Measurements from ENCODE around the gene KCNK10.

Gene KCNK10

GRCh38 chr14:88163731-88164255 is 159.3 kb downstream of the KCNK10 start:
- H3K9me3 ChIP-seq (ENCODE audit: control extremely low read depth in 1 of 5, control insufficient read depth in 4 of 5, insufficient read depth in 2 of 5, low read depth in 1 of 5, low read length in 4 of 5), result no peaks in the 10 kb centered on the region
- no peak overlapping the region for H3K4me3 ChIP-seq (ENCODE audit: control insufficient read depth in 1 of 7, extremely low read depth in 1 of 7, insufficient read depth in 4 of 7, low read depth in 2 of 7, low read length in 6 of 7)
- no peak overlapping the region for H3K27ac ChIP-seq (ENCODE audit: insufficient read depth in 1 of 2, low read depth in 1 of 2, low read length in 2 of 2, poor library complexity in 1 of 2, severe bottlenecking in 2 of 2)
- H3K27me3 ChIP-seq (replicated peaks in 2 of 5; ENCODE audit: control insufficient read depth in 4 of 5, insufficient read depth in 5 of 5, low read length in 4 of 5), result peaks cover 0 to 3% (median 2%) of the 10 kb centered on the region in 5 experiments
- WGBS (ENCODE audit: insufficient coverage), result 100% methylated on average over 3 of the region's 4 CpGs
- no peak for DNase-seq
- no peaks in the 10 kb centered on the region for H3K36me3 ChIP-seq (ENCODE audit: control insufficient read depth in 4 of 4, insufficient read depth in 4 of 4, low read length in 3 of 4)
- ChIA-PET CTCF (interaction anchor here (1.1 to 3.4 kb wide), 2 partner anchors 218 to 219 kb away, joined by 3 to 9 read pairs; no protein-coding TSS in a partner anchor), POLR2A (no interaction called here)
- H3K4me1 ChIP-seq (ENCODE audit: control extremely low read depth in 1 of 4, control insufficient read depth in 4 of 4, insufficient read depth in 4 of 4, low read length in 3 of 4), result no peaks in the 10 kb centered on the region

- H3K4me3 ChIP-seq (ENCODE audit: control insufficient read depth in 1 of 7, extremely low read depth in 1 of 7, insufficient read depth in 4 of 7, low read depth in 2 of 7, low read length in 6 of 7), result no peak overlapping the region
- no CpG with 5 or more reads among the region's 1 CpG for WGBS (ENCODE audit: insufficient coverage)
- H3K9me3 ChIP-seq (ENCODE audit: control extremely low read depth in 1 of 5, control insufficient read depth in 4 of 5, insufficient read depth in 2 of 5, low read depth in 1 of 5, low read length in 4 of 5), result no peaks in the 10 kb centered on the region
- CTCF ChIA-PET, result no interaction called here
- peaks cover 0 to 5% (median 2%) of the 10 kb centered on the region in 5 experiments for H3K27me3 ChIP-seq (replicated peaks in 2 of 5; ENCODE audit: control insufficient read depth in 4 of 5, insufficient read depth in 5 of 5, low read length in 4 of 5)
- H3K36me3 ChIP-seq (ENCODE audit: control insufficient read depth in 4 of 4, insufficient read depth in 4 of 4, low read length in 3 of 4), result no peaks in the 10 kb centered on the region
- H3K27ac ChIP-seq (ENCODE audit: insufficient read depth in 1 of 2, low read depth in 1 of 2, low read length in 2 of 2, poor library complexity in 1 of 2, severe bottlenecking in 2 of 2), result no peak overlapping the region
- DNase-seq, result no peak
- H3K4me1 ChIP-seq (ENCODE audit: control extremely low read depth in 1 of 4, control insufficient read depth in 4 of 4, insufficient read depth in 4 of 4, low read length in 3 of 4), result no peaks in the 10 kb centered on the region
- POLR2A ChIA-PET, result interaction anchor here (0.5 kb wide), 1 partner anchor 144 kb away, joined by 4 read pairs; no protein-coding TSS in a partner anchor
These were observed 166.9 kb downstream of the KCNK10 start for GRCh38 chr14:88156127-88156526.

GRCh38 chr14:88154926-88155325 is 168.1 kb downstream of the KCNK10 start:
- no peaks in the 10 kb centered on the region for H3K4me1 ChIP-seq (ENCODE audit: control extremely low read depth in 1 of 4, control insufficient read depth in 4 of 4, insufficient read depth in 4 of 4, low read length in 3 of 4)
- ChIA-PET POLR2A (no interaction called here), CTCF (no interaction called here)
- H3K27me3 ChIP-seq (replicated peaks in 2 of 5; ENCODE audit: control insufficient read depth in 4 of 5, insufficient read depth in 5 of 5, low read length in 4 of 5), result peaks cover 0 to 5% (median 0%) of the 10 kb centered on the region in 5 experiments
- peak in 1 of 3 donors; percentile 5 for DNase-seq
- no peak overlapping the region for H3K4me3 ChIP-seq (ENCODE audit: control insufficient read depth in 1 of 7, extremely low read depth in 1 of 7, insufficient read depth in 4 of 7, low read depth in 2 of 7, low read length in 6 of 7)
- no peak overlapping the region for H3K27ac ChIP-seq (ENCODE audit: insufficient read depth in 1 of 2, low read depth in 1 of 2, low read length in 2 of 2, poor library complexity in 1 of 2, severe bottlenecking in 2 of 2)
- H3K36me3 ChIP-seq (ENCODE audit: control insufficient read depth in 4 of 4, insufficient read depth in 4 of 4, low read length in 3 of 4), result no peaks in the 10 kb centered on the region
- H3K9me3 ChIP-seq (ENCODE audit: control extremely low read depth in 1 of 5, control insufficient read depth in 4 of 5, insufficient read depth in 2 of 5, low read depth in 1 of 5, low read length in 4 of 5), result no peaks in the 10 kb centered on the region
- 100% methylated on average over 2 of the region's 6 CpGs for WGBS (ENCODE audit: insufficient coverage)

GRCh38 chr14:88154321-88154720 is 168.7 kb downstream of the KCNK10 start:
- H3K27ac ChIP-seq (ENCODE audit: insufficient read depth in 1 of 2, low read depth in 1 of 2, low read length in 2 of 2, poor library complexity in 1 of 2, severe bottlenecking in 2 of 2), result no peak overlapping the region
- ChIA-PET CTCF (no interaction called here), POLR2A (no interaction called here)
- no peaks in the 10 kb centered on the region for H3K36me3 ChIP-seq (ENCODE audit: control insufficient read depth in 4 of 4, insufficient read depth in 4 of 4, low read length in 3 of 4)
- no peak for DNase-seq
- no peak overlapping the region for H3K4me3 ChIP-seq (ENCODE audit: control insufficient read depth in 1 of 7, extremely low read depth in 1 of 7, insufficient read depth in 4 of 7, low read depth in 2 of 7, low read length in 6 of 7)
- peaks cover 0 to 5% (median 0%) of the 10 kb centered on the region in 5 experiments for H3K27me3 ChIP-seq (replicated peaks in 2 of 5; ENCODE audit: control insufficient read depth in 4 of 5, insufficient read depth in 5 of 5, low read length in 4 of 5)
- H3K9me3 ChIP-seq (ENCODE audit: control extremely low read depth in 1 of 5, control insufficient read depth in 4 of 5, insufficient read depth in 2 of 5, low read depth in 1 of 5, low read length in 4 of 5), result peaks cover 0 to 2% (median 0%) of the 10 kb centered on the region in 5 experiments
- 92% methylated on average over 4 of the region's 4 CpGs for WGBS (ENCODE audit: insufficient coverage)
- no peaks in the 10 kb centered on the region for H3K4me1 ChIP-seq (ENCODE audit: control extremely low read depth in 1 of 4, control insufficient read depth in 4 of 4, insufficient read depth in 4 of 4, low read length in 3 of 4)

- Histone ChIP-seq H3K27ac (ENCODE audit: insufficient read depth in 1 of 2, low read depth in 1 of 2, low read length in 2 of 2, poor library complexity in 1 of 2, severe bottlenecking in 2 of 2) (no peak overlapping the region), H3K36me3 (ENCODE audit: control insufficient read depth in 4 of 4, insufficient read depth in 4 of 4, low read length in 3 of 4) (no peaks in the 10 kb centered on the region), H3K9me3 (ENCODE audit: control extremely low read depth in 1 of 5, control insufficient read depth in 4 of 5, insufficient read depth in 2 of 5, low read depth in 1 of 5, low read length in 4 of 5) (peaks cover 0 to 2% (median 0%) of the 10 kb centered on the region in 5 experiments), H3K4me3 (ENCODE audit: control insufficient read depth in 1 of 7, extremely low read depth in 1 of 7, insufficient read depth in 4 of 7, low read depth in 2 of 7, low read length in 6 of 7) (no peak overlapping the region), H3K4me1 (ENCODE audit: control extremely low read depth in 1 of 4, control insufficient read depth in 4 of 4, insufficient read depth in 4 of 4, low read length in 3 of 4) (no peaks in the 10 kb centered on the region), H3K27me3 (replicated peaks in 2 of 5; ENCODE audit: control insufficient read depth in 4 of 5, insufficient read depth in 5 of 5, low read length in 4 of 5) (no peaks in the 10 kb centered on the region)
- WGBS (ENCODE audit: insufficient coverage), result 97% methylated on average over 7 of the region's 8 CpGs
- ChIA-PET CTCF (interaction anchor here (1.1 to 1.3 kb wide), 2 partner anchors 12 to 22 kb away, joined by 3 read pairs; no protein-coding TSS in a partner anchor), POLR2A (no interaction called here)
- DNase-seq, result no peak
These were observed 176.0 kb downstream of the KCNK10 start for GRCh38 chr14:88146881-88147649.

- no peak for DNase-seq
- 83% methylated on average over 1 of the region's 2 CpGs for WGBS (ENCODE audit: insufficient coverage)
These were observed 179.3 kb downstream of the KCNK10 start for GRCh38 chr14:88143810-88144209.

GRCh38 chr14:88142997-88143396 is 180.1 kb downstream of the KCNK10 start:
- H3K9me3 ChIP-seq (ENCODE audit: control extremely low read depth in 1 of 5, control insufficient read depth in 4 of 5, insufficient read depth in 2 of 5, low read depth in 1 of 5, low read length in 4 of 5), result peaks cover 0 to 2% (median 0%) of the 10 kb centered on the region in 5 experiments
- peaks cover 0 to 4% (median 0%) of the 10 kb centered on the region in 5 experiments for H3K27me3 ChIP-seq (replicated peaks in 2 of 5; ENCODE audit: control insufficient read depth in 4 of 5, insufficient read depth in 5 of 5, low read length in 4 of 5)
- 91% methylated on average over 7 of the region's 7 CpGs for WGBS (ENCODE audit: insufficient coverage)
- H3K4me3 ChIP-seq (ENCODE audit: control insufficient read depth in 1 of 7, extremely low read depth in 1 of 7, insufficient read depth in 4 of 7, low read depth in 2 of 7, low read length in 6 of 7), result no peak overlapping the region
- ChIA-PET POLR2A (no interaction called here), CTCF (no interaction called here)
- H3K27ac ChIP-seq (ENCODE audit: insufficient read depth in 1 of 2, low read depth in 1 of 2, low read length in 2 of 2, poor library complexity in 1 of 2, severe bottlenecking in 2 of 2), result no peak overlapping the region
- H3K4me1 ChIP-seq (ENCODE audit: control extremely low read depth in 1 of 4, control insufficient read depth in 4 of 4, insufficient read depth in 4 of 4, low read length in 3 of 4), result no peaks in the 10 kb centered on the region
- H3K36me3 ChIP-seq (ENCODE audit: control insufficient read depth in 4 of 4, insufficient read depth in 4 of 4, low read length in 3 of 4), result no peaks in the 10 kb centered on the region
- DNase-seq, result no peak

More at GRCh38 chr14:88143810-88144209, 179.3 kb downstream of the KCNK10 start:
- Histone ChIP-seq H3K9me3 (ENCODE audit: control extremely low read depth in 1 of 5, control insufficient read depth in 4 of 5, insufficient read depth in 2 of 5, low read depth in 1 of 5, low read length in 4 of 5) (peaks cover 0 to 2% (median 0%) of the 10 kb centered on the region in 5 experiments), H3K4me3 (ENCODE audit: control insufficient read depth in 1 of 7, extremely low read depth in 1 of 7, insufficient read depth in 4 of 7, low read depth in 2 of 7, low read length in 6 of 7) (no peak overlapping the region), H3K36me3 (ENCODE audit: control insufficient read depth in 4 of 4, insufficient read depth in 4 of 4, low read length in 3 of 4) (no peaks in the 10 kb centered on the region), H3K27ac (ENCODE audit: insufficient read depth in 1 of 2, low read depth in 1 of 2, low read length in 2 of 2, poor library complexity in 1 of 2, severe bottlenecking in 2 of 2) (no peak overlapping the region), H3K4me1 (ENCODE audit: control extremely low read depth in 1 of 4, control insufficient read depth in 4 of 4, insufficient read depth in 4 of 4, low read length in 3 of 4) (no peaks in the 10 kb centered on the region), H3K27me3 (replicated peaks in 2 of 5; ENCODE audit: control insufficient read depth in 4 of 5, insufficient read depth in 5 of 5, low read length in 4 of 5) (peaks cover 0 to 3% (median 0%) of the 10 kb centered on the region in 5 experiments)
- POLR2A ChIA-PET, result no interaction called here
- CTCF ChIA-PET, result no interaction called here

Measured in common myeloid progenitor, CD34-positive (primary cell).